ENCODE results near the gene DAND5.

DAND5 gene

GRCh38 chr19:12969292-12969988, at the start of gene DAND5:
TSS of gene DAND5 (plus strand) at chr19:12969576. CDS start at chr19:12969661, 85 bp downstream.
- H3K36me3 ChIP-seq (ENCODE audit: insufficient read depth, low read length), result no peaks in the 10 kb centered on the region
- no peaks in the 10 kb centered on the region for H3K27me3 ChIP-seq (ENCODE audit: insufficient read depth, low read length)
- H2AFZ ChIP-seq (ENCODE audit: low read length, unreplicated experiment), result no peak within 1 kb of the TSS
- H3K4me1 ChIP-seq (ENCODE audit: control insufficient read depth, insufficient read depth, low read length, unreplicated experiment), result no peaks in the 10 kb centered on the region
- no peak within 1 kb of the TSS for H3K27ac ChIP-seq (ENCODE audit: low read depth, low read length)
- H3K79me2 ChIP-seq (ENCODE audit: control insufficient read depth, insufficient read depth, low read length, unreplicated experiment), result no peaks in the 10 kb centered on the region
- no peak within 1 kb of the TSS for H3K4me3 ChIP-seq (ENCODE audit: low read depth, low read length)

GRCh38 chr19:12921047-12921446, 48.3 kb upstream of the DAND5 start:
- Histone ChIP-seq H3K27ac (ENCODE audit: low read depth, low read length) (no peak overlapping the region), H3K79me2 (ENCODE audit: control insufficient read depth, insufficient read depth, low read length, unreplicated experiment) (no peaks in the 10 kb centered on the region), H2AFZ (ENCODE audit: low read length, unreplicated experiment) (no peak overlapping the region), H3K4me1 (ENCODE audit: control insufficient read depth, insufficient read depth, low read length, unreplicated experiment) (no peaks in the 10 kb centered on the region), H3K4me3 (ENCODE audit: low read depth, low read length) (no peak overlapping the region), H3K36me3 (ENCODE audit: insufficient read depth, low read length) (peaks cover 4% of the 10 kb centered on the region; the same call in 1 of the 2 replicates), H3K27me3 (ENCODE audit: insufficient read depth, low read length) (no peaks in the 10 kb centered on the region)

- Histone ChIP-seq H3K4me1 (ENCODE audit: control insufficient read depth, insufficient read depth, low read length, unreplicated experiment) (no peaks in the 10 kb centered on the region), H3K4me3 (ENCODE audit: low read depth, low read length) (no peak overlapping the region), H2AFZ (ENCODE audit: low read length, unreplicated experiment) (no peak overlapping the region), H3K79me2 (ENCODE audit: control insufficient read depth, insufficient read depth, low read length, unreplicated experiment) (no peaks in the 10 kb centered on the region), H3K36me3 (ENCODE audit: insufficient read depth, low read length) (peaks cover 11% of the 10 kb centered on the region; the same call in 1 of the 2 replicates), H3K27ac (ENCODE audit: low read depth, low read length) (no peak overlapping the region), H3K27me3 (ENCODE audit: insufficient read depth, low read length) (no peaks in the 10 kb centered on the region)
Observed at GRCh38 chr19:12922959-12923358, 46.4 kb upstream of the DAND5 start.

- Histone ChIP-seq H3K27ac (ENCODE audit: low read depth, low read length) (no peak overlapping the region), H3K36me3 (ENCODE audit: insufficient read depth, low read length) (peaks cover 11% of the 10 kb centered on the region; the same call in 1 of the 2 replicates), H3K4me3 (ENCODE audit: low read depth, low read length) (no peak overlapping the region), H3K79me2 (ENCODE audit: control insufficient read depth, insufficient read depth, low read length, unreplicated experiment) (no peaks in the 10 kb centered on the region), H3K4me1 (ENCODE audit: control insufficient read depth, insufficient read depth, low read length, unreplicated experiment) (no peaks in the 10 kb centered on the region), H2AFZ (ENCODE audit: low read length, unreplicated experiment) (no peak overlapping the region), H3K27me3 (ENCODE audit: insufficient read depth, low read length) (no peaks in the 10 kb centered on the region)
Observed at GRCh38 chr19:12924621-12925310, 44.6 kb upstream of the DAND5 start.

- Histone ChIP-seq H3K27ac (ENCODE audit: low read depth, low read length) (no peak overlapping the region), H3K36me3 (ENCODE audit: insufficient read depth, low read length) (peaks cover 11% of the 10 kb centered on the region; the same call in 1 of the 2 replicates), H3K4me3 (ENCODE audit: low read depth, low read length) (no peak overlapping the region), H3K27me3 (ENCODE audit: insufficient read depth, low read length) (no peaks in the 10 kb centered on the region), H2AFZ (ENCODE audit: low read length, unreplicated experiment) (no peak overlapping the region), H3K79me2 (ENCODE audit: control insufficient read depth, insufficient read depth, low read length, unreplicated experiment) (peaks cover 30% of the 10 kb centered on the region), H3K4me1 (ENCODE audit: control insufficient read depth, insufficient read depth, low read length, unreplicated experiment) (peaks cover 3% of the 10 kb centered on the region)
Observed at GRCh38 chr19:12930002-12930645, 39.3 kb upstream of the DAND5 start.

- Histone ChIP-seq H2AFZ (ENCODE audit: low read length, unreplicated experiment) (peak overlapping the region; percentile 85), H3K4me3 (ENCODE audit: low read depth, low read length) (peak overlapping the region; percentile 95), H3K27me3 (ENCODE audit: insufficient read depth, low read length) (no peaks in the 10 kb centered on the region), H3K79me2 (ENCODE audit: control insufficient read depth, insufficient read depth, low read length, unreplicated experiment) (peaks cover 30% of the 10 kb centered on the region), H3K4me1 (ENCODE audit: control insufficient read depth, insufficient read depth, low read length, unreplicated experiment) (peaks cover 9% of the 10 kb centered on the region), H3K36me3 (ENCODE audit: insufficient read depth, low read length) (peaks cover 4% of the 10 kb centered on the region; the same call in 1 of the 2 replicates), H3K27ac (ENCODE audit: low read depth, low read length) (peak overlapping the region; percentile 30; the same call in 1 of the 2 replicates)
Observed at GRCh38 chr19:12932392-12933286, 36.7 kb upstream of the DAND5 start.

- Histone ChIP-seq H3K4me3 (ENCODE audit: low read depth, low read length) (peak within 1 kb of the TSS; percentile 95), H3K4me1 (ENCODE audit: control insufficient read depth, insufficient read depth, low read length, unreplicated experiment) (peaks cover 9% of the 10 kb centered on the region), H2AFZ (ENCODE audit: low read length, unreplicated experiment) (peak within 1 kb of the TSS; percentile 95), H3K27ac (ENCODE audit: low read depth, low read length) (peak within 1 kb of the TSS; percentile 30; the same call in 1 of the 2 replicates), H3K79me2 (ENCODE audit: control insufficient read depth, insufficient read depth, low read length, unreplicated experiment) (peaks cover 31% of the 10 kb centered on the region), H3K27me3 (ENCODE audit: insufficient read depth, low read length) (no peaks in the 10 kb centered on the region), H3K36me3 (ENCODE audit: insufficient read depth, low read length) (peaks cover 4% of the 10 kb centered on the region; the same call in 1 of the 2 replicates)
Observed at GRCh38 chr19:12933287-12934072, 35.9 kb upstream of the DAND5 start, which contains the start of gene FARSA. TSS of gene FARSA (minus strand) at chr19:12933711. CDS start at chr19:12933696, 15 bp downstream.

- H3K79me2 ChIP-seq (ENCODE audit: control insufficient read depth, insufficient read depth, low read length, unreplicated experiment), result peaks cover 47% of the 10 kb centered on the region
- no peak overlapping the region for H3K27ac ChIP-seq (ENCODE audit: low read depth, low read length)
- no peaks in the 10 kb centered on the region for H3K27me3 ChIP-seq (ENCODE audit: insufficient read depth, low read length)
- H3K4me1 ChIP-seq (ENCODE audit: control insufficient read depth, insufficient read depth, low read length, unreplicated experiment), result peaks cover 13% of the 10 kb centered on the region
- no peak overlapping the region for H2AFZ ChIP-seq (ENCODE audit: low read length, unreplicated experiment)
- H3K4me3 ChIP-seq (ENCODE audit: low read depth, low read length), result no peak overlapping the region
- H3K36me3 ChIP-seq (ENCODE audit: insufficient read depth, low read length), result peaks cover 14% of the 10 kb centered on the region
Observed at GRCh38 chr19:12935071-12935470, 34.3 kb upstream of the DAND5 start.

- Histone ChIP-seq H2AFZ (ENCODE audit: low read length, unreplicated experiment) (no peak overlapping the region), H3K79me2 (ENCODE audit: control insufficient read depth, insufficient read depth, low read length, unreplicated experiment) (peaks cover 52% of the 10 kb centered on the region), H3K27ac (ENCODE audit: low read depth, low read length) (no peak overlapping the region), H3K4me1 (ENCODE audit: control insufficient read depth, insufficient read depth, low read length, unreplicated experiment) (peaks cover 23% of the 10 kb centered on the region), H3K4me3 (ENCODE audit: low read depth, low read length) (no peak overlapping the region), H3K27me3 (ENCODE audit: insufficient read depth, low read length) (no peaks in the 10 kb centered on the region), H3K36me3 (ENCODE audit: insufficient read depth, low read length) (peaks cover 23% of the 10 kb centered on the region)
Observed at GRCh38 chr19:12936582-12936981, 32.8 kb upstream of the DAND5 start.
